Smooth muscle cell (in vitro differentiated cells): ENCODE measurements around the gene TRIM74. TPM values are rescaled to one million over a fixed set of nuclear protein-coding genes. Genes with fewer than 3 reads are reported as not detected.

Experiments used
- polyA plus RNA-seq: library from polyadenylated mRNA; unstranded; fragments of >200 nt; fragmentation: Nextera tagmentation; extraction: Ambion mirVana; gene quantifications from 2 replicates; pipeline ENCODE4 v1.2.1, GENCODE V29; 2016
- small RNA-seq: library from RNA; depleted of rRNA; stranded (forward); fragments of <200 nt; gene quantifications from one replicate; pipeline ENCODE3, GENCODE V24; 2014
- total RNA-seq: library from RNA; depleted of rRNA; stranded (reverse); fragments of >200 nt; gene quantifications from 2 replicates; pipeline ENCODE4 v1.2.3, GENCODE V29; 2014

The TRIM74 gene
- total and polyA plus RNA-seq, 2 experiments from 2014 or later, result 0.46 TPM; not detected in 1

Small RNA genes within 50 kb of the gene (small RNA-seq; reads per million reads assigned to genes)
- not detected for gene RF00019

Other genes with a start within 250 kb of the TRIM74 start
- gene TYW1B, start 141.3 kb downstream of the TRIM74 start, total RNA-seq, result 0.40 and 2.3 TPM in 2 replicates
- gene TYW1B, start 141.3 kb downstream of the TRIM74 start, polyA plus RNA-seq, result 0.75 and 1.6 TPM in 2 replicates
- gene POM121, start 44.4 kb downstream of the TRIM74 start, total RNA-seq, result 9.2 and 9.8 TPM in 2 replicates
- gene POM121, start 44.4 kb downstream of the TRIM74 start, polyA plus RNA-seq, result 11.8 and 15.3 TPM in 2 replicates
- not detected in 2 replicates for gene SPDYE8, start 60.3 kb upstream of the TRIM74 start, total RNA-seq
- gene SPDYE8, start 60.3 kb upstream of the TRIM74 start, polyA plus RNA-seq, result 0.12 TPM in 1 of 2 replicates, not detected in the other
- not detected in 2 replicates for gene SPDYE11, start 88.4 kb upstream of the TRIM74 start, total RNA-seq
- gene SPDYE11, start 88.4 kb upstream of the TRIM74 start, polyA plus RNA-seq, result 0.31 TPM in 1 of 2 replicates, not detected in the other
- not detected in 2 replicates for gene SPDYE9, start 116.6 kb upstream of the TRIM74 start, total RNA-seq
- gene SPDYE9, start 116.6 kb upstream of the TRIM74 start, polyA plus RNA-seq, result 0.31 TPM in 1 of 2 replicates, not detected in the other